ENCODE data around the gene ITPA. TPM values are rescaled to one million over a fixed set of nuclear protein-coding genes. Genes with fewer than 3 reads are reported as not detected.
A peak's percentile ranks its signal among the peaks of the same experiment; 100 is the strongest.

Gene ITPA
- total and polyA plus RNA-seq, 2 of the 8 experiments (the other 6 are each of a cell fraction or from before 2014, with no cell fraction given), result 88.2 to 94.0 TPM

DNA sequence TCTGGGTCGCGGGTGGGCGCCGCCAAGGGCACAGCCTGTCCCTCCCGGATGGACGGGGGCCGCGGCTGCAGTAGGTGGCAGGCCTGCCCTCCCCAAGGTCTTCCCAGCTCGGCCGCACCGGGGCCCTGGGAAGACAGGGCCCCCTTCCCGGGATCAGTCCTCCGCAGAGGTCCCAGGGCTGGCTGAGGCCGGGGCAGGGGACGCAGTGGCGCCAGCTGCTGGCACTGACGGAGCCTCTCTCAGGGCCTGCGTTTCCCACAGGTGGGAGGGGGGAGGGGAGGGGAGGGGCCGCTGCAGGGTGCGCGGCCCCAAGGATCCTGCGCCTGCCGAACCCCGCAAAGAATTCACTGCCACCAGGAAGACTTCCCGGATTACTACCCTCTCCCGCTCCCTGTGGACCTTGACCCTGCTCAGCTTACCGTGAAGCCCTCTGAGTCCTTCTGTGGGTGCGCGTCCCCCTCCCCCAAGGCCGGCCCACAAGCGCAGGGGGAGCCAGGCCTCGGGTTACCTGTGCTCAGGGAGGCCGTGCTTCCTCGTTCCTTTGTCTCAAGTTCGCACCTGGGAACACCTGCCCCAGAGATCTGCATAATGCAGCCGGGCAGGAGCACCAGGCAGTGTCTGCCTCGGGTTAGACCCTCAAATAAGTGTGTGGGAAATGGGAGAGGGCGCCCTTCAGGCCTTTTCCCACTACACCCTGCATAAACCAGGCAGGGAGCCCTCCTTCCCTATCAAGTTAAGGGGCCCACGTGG, 41.0 kb upstream of the ITPA start:
- CTCF ChIA-PET (ENCODE audit: partially characterized antibody), result interaction anchor here (0.8 to 1.5 kb wide), 5 partner anchors 49 to 146 kb away, joined by 3 to 5 read pairs (median 4); no protein-coding TSS in a partner anchor
- Histone ChIP-seq H2BK12ac (ENCODE audit: low read depth, low read length) (peak overlapping the region; percentile 29; the same call in 1 of the 2 replicates), H3K36me3 (ENCODE audit: control insufficient read depth in 2 of 4, insufficient read depth in 4 of 4, low read length in 3 of 4) (peaks cover 0 to 15% (median 2%) of the 10 kb centered on the region in 4 experiments; a peak in 5 of 8 replicates), H4K8ac (ENCODE audit: extremely low read depth, insufficient read depth, low read length) (peak overlapping the region; percentile 94), H3K4me1 (replicated peaks in 1 of 4; ENCODE audit: control insufficient read depth in 3 of 4, insufficient read depth in 4 of 4, low read length in 3 of 4) (peaks cover 5 to 30% (median 24%) of the 10 kb centered on the region in 4 experiments), H2AFZ (ENCODE audit: low read length) (peak overlapping the region; percentile 68; the same call in 1 of the 2 replicates), H3K4ac (replicated peaks; ENCODE audit: insufficient read length, low read depth, low read length) (peak overlapping the region; percentile 78), H3K27me3 (replicated peaks in 1 of 4; ENCODE audit: control insufficient read depth in 3 of 4, extremely low read depth in 1 of 4, insufficient read depth in 3 of 4, low read length in 3 of 4) (no peaks in the 10 kb centered on the region; a peak in 1 of 7 replicates), H2BK120ac (replicated peaks; ENCODE audit: low read depth, low read length) (peak overlapping the region; percentile 87), H3K23ac (ENCODE audit: insufficient read length) (no peak overlapping the region), H4K5ac (ENCODE audit: insufficient read length, low read depth, low read length) (peak overlapping the region; percentile 95), H2BK5ac (ENCODE audit: low read depth, low read length) (peak overlapping the region; percentile 79; the same call in 1 of the 2 replicates), H3K79me2 (ENCODE audit: control insufficient read depth in 1 of 2, insufficient read depth in 2 of 2, low read length in 2 of 2) (0 out of 4 replicates have a peak, but pooled peaks cover 0 to 5% of the 10 kb centered on the region in 2 experiments), H4K20me1 (replicated peaks in 1 of 2; ENCODE audit: control insufficient read depth in 1 of 2, insufficient read depth in 2 of 2, low read length in 2 of 2) (peaks cover 0 to 2% of the 10 kb centered on the region in 2 experiments), H3K4me3 (ENCODE audit: extremely low read depth in 1 of 4, insufficient read depth in 2 of 4, low read depth in 3 of 4, low read length in 4 of 4) (peak overlapping the region; percentile 37 to 56 (median 48)), H3K4me2 (ENCODE audit: insufficient read depth in 1 of 2, low read depth in 2 of 2, low read length in 2 of 2) (peak overlapping the region; percentile 86 to 89), H2BK20ac (ENCODE audit: low read length) (no peak overlapping the region), H3K9me3 (ENCODE audit: insufficient read depth in 2 of 2, low read depth in 1 of 2, low read length in 1 of 2) (no peaks in the 10 kb centered on the region), H3K23me2 (ENCODE audit: low read depth, low read length) (peaks cover 9% of the 10 kb centered on the region; the same call in 1 of the 2 replicates), H3K18ac (ENCODE audit: extremely low read depth, low read length) (peak overlapping the region; percentile 93), H3K14ac (ENCODE audit: insufficient read length) (no peak overlapping the region), H2BK15ac (ENCODE audit: low read length) (no peak overlapping the region), H3K56ac (replicated peaks; ENCODE audit: insufficient read length, low read depth, low read length) (peak overlapping the region; percentile 59), H3K79me1 (ENCODE audit: low read depth, low read length) (no peaks in the 10 kb centered on the region; the same call in 1 of the 2 replicates), H2AK5ac (ENCODE audit: low read depth, low read length) (no peak overlapping the region), H4K91ac (replicated peaks; ENCODE audit: insufficient read length, low read length) (peak overlapping the region; percentile 97), H3K27ac (ENCODE audit: low read depth, low read length) (peak overlapping the region; percentile 75), H3K9ac (replicated peaks in 1 of 4; ENCODE audit: extremely low read depth in 1 of 4, low read depth in 3 of 4, low read length in 3 of 4) (peak overlapping the region in 3 of 4 experiments; percentile 42 to 67 (median 66); a peak in 5 of 7 replicates)
- DNase-seq (ENCODE audit: low read depth in 1 of 2, low spot score in 2 of 2), result peak; percentile 46 to 84
- POLR2A ChIA-PET (ENCODE audit: partially characterized antibody), result interaction anchor here (0.9 to 2.8 kb wide), 6 partner anchors 9 to 40 kb away, joined by 3 to 11 read pairs (median 4); partner anchors contain the start of genes FASTKD5 and UBOX5
- WGBS, 2 experiments (ENCODE audit: extremely low coverage in 1 of 2, insufficient coverage in 1 of 2, insufficient read length in 1 of 2, insufficient replicate concordance in 2 of 2, low coverage in 1 of 2, low lambda C conversion rate in 2 of 2, missing lambda C conversion rate in 1 of 2), result 6% methylated on average over 20 of the region's 39 CpGs; no CpG with 5 or more reads in 1 of the 2 experiments
- peak; percentile 7 for FAIRE-seq
- TF ChIP-seq, protein P1, sequence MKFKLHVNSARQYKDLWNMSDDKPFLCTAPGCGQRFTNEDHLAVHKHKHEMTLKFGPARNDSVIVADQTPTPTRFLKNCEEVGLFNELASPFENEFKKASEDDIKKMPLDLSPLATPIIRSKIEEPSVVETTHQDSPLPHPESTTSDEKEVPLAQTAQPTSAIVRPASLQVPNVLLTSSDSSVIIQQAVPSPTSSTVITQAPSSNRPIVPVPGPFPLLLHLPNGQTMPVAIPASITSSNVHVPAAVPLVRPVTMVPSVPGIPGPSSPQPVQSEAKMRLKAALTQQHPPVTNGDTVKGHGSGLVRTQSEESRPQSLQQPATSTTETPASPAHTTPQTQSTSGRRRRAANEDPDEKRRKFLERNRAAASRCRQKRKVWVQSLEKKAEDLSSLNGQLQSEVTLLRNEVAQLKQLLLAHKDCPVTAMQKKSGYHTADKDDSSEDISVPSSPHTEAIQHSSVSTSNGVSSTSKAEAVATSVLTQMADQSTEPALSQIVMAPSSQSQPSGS (IDR thresholded peaks at IDR 0.05; ENCODE audit: low read length), result no peak
- TF ChIP-seq JUND (IDR thresholded peaks at IDR 0.05; ENCODE audit: low read length) (no peak), RAD21 (IDR thresholded peaks at IDR 0.05 in 1 of 2, conservative IDR thresholded peaks at IDR 0.05 in 1 of 2; ENCODE audit: low read depth in 2 of 2, low read length in 2 of 2) (peak; percentile 10 to 40; a peak in 2 of 4 replicates), ZNF274 (IDR thresholded peaks at IDR 0.05; ENCODE audit: borderline replicate concordance, extremely low read depth, low read length) (no peak), BACH1 (IDR thresholded peaks at IDR 0.05; ENCODE audit: low read length) (peak; percentile 50; the same call in 1 of the 2 replicates), ASH2L (IDR thresholded peaks at IDR 0.05; ENCODE audit: low read length) (peak; percentile 87), CHD1 (IDR thresholded peaks at IDR 0.05; ENCODE audit: low read depth, low read length) (no peak), RNF2 (IDR thresholded peaks at IDR 0.05; ENCODE audit: borderline replicate concordance, low read depth, low read length, missing control alignments, poor library complexity, severe bottlenecking) (no peak), CREB1 (IDR thresholded peaks at IDR 0.05) (no peak)
